HepG2 (cell line): ENCODE measurements around the gene KCNJ6. TPM values are rescaled to one million over a fixed set of nuclear protein-coding genes. Genes with fewer than 3 reads are reported as not detected.

Source experiments
- NCOR1 ChIP-seq: fragments of 200-600 bp; sonication (generic); IDR thresholded peaks from 2 replicates; pipeline ENCODE4 v1.7.0; 2017; ENCODE audit warnings: antibody characterized with exemption, low read length, borderline replicate concordance
- SKIL ChIP-seq: sonication (generic); formaldehyde crosslinking; IDR thresholded peaks from 2 replicates; pipeline ENCODE4 v1.8.0; 2022; ENCODE audit warnings: missing genetic modification reagents, mild to moderate bottlenecking, moderate library complexity, borderline replicate concordance
- ZNF317 ChIP-seq: sonication (generic); formaldehyde crosslinking; IDR thresholded peaks from 2 replicates; pipeline ENCODE4 v1.5.0; 2020; ENCODE audit warnings: mild to moderate bottlenecking, missing genetic modification reagents
- ZNF331 ChIP-seq: sonication (generic); formaldehyde crosslinking; IDR thresholded peaks from 2 replicates; pipeline ENCODE4 v1.4.0; 2020; ENCODE audit warnings: missing genetic modification reagents
- ZNF614 ChIP-seq: IDR thresholded peaks from 2 replicates; pipeline ENCODE4 v1.6.1; 2018; ENCODE audit warnings: missing biosample characterization, missing genetic modification reagents, inconsistent platforms, borderline replicate concordance
- ZSCAN22 ChIP-seq: sonication (generic); formaldehyde crosslinking; IDR thresholded peaks from 2 replicates; pipeline ENCODE4 v1.4.0; 2020; ENCODE audit warnings: mild to moderate bottlenecking, missing genetic modification reagents
- polyA plus RNA-seq, 8 experiments: library from polyadenylated mRNA; depleted of rRNA in 3 of 8; stranded (reverse) in 7 of 8; unstranded in 1 of 8; fragments of >200 nt; fragmentation: Illumina TruSeq in 4 of 8; extraction: Trizol in 4 of 8; gene quantifications; 2 replicates each; pipeline versions ENCODE4 v1.2.1 to v1.2.3, GENCODE V29; 2011 to 2016; ENCODE audit warnings: low read depth in 4 of 8, missing spikeins in 1 of 8, mixed read lengths in 1 of 8; ENCODE audit not compliant: insufficient read depth in 1 of 8
- total RNA-seq, 5 experiments: library from RNA; depleted of rRNA; stranded (reverse); fragments of >200 nt; fragmentation: Illumina TruSeq; extraction: Trizol; gene quantifications; 2 replicates each; pipeline ENCODE4 v1.2.3, GENCODE V29; 2016; ENCODE audit warnings: low read depth in 1 of 5

Gene KCNJ6
- total and polyA plus RNA-seq, 2 of the 13 experiments (the other 11 are each of a cell fraction or from before 2014, with no cell fraction given) = not detected

DNA sequence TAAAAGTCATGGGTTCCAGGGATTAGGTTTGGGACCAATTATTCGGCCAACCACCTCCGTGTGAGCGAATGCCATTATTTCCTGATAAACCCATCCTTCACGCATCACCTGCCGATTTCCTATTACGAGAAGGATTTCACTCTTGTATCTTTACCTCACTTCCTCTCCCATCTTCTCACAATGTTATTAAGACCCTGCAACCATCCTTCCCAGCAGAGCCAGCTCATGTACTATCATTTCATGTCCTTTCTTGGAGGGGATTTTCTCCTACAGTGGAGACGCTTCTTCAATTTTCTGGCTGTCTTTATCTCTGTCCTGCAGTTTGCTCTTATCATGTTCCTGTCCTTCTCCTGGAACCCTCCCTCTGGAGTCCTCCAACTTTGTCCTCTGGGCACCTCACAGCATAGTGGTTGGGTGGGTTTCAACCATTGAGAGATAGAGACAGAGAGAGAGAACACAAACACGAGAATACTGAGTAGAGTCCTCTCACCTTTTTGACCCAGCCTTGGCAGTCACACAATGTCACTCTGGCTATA is 357.5 kb downstream of the KCNJ6 start (continued):
- TF ChIP-seq SKIL (CRISPR knock-in tag) = no peak
- no peak for TF ChIP-seq NCOR1
- TF ChIP-seq ZNF331 (CRISPR knock-in tag) = no peak
- TF ChIP-seq ZSCAN22 (CRISPR knock-in tag) = no peak
- TF ChIP-seq ZNF614 (CRISPR knock-in tag) = no peak
- no peak for TF ChIP-seq ZNF317 (CRISPR knock-in tag)
